NCI-H748 treated with DMSO at 0.1 percent for 48 hours (cell line): ENCODE data around the gene NDUFC1.
A peak's percentile ranks its signal among the peaks of the same experiment; 100 is the strongest.
"Not testable (repeated sequence)": the region's sequence is repeated elsewhere in the genome, so short reads cannot be mapped to it uniquely, and the experiment has no call there.

Experiments used
- DNase-seq: peaks from one replicate; lab custom pipeline; 2025; lab: John Stamatoyannopoulos, UW

The NDUFC1 gene

DNA sequence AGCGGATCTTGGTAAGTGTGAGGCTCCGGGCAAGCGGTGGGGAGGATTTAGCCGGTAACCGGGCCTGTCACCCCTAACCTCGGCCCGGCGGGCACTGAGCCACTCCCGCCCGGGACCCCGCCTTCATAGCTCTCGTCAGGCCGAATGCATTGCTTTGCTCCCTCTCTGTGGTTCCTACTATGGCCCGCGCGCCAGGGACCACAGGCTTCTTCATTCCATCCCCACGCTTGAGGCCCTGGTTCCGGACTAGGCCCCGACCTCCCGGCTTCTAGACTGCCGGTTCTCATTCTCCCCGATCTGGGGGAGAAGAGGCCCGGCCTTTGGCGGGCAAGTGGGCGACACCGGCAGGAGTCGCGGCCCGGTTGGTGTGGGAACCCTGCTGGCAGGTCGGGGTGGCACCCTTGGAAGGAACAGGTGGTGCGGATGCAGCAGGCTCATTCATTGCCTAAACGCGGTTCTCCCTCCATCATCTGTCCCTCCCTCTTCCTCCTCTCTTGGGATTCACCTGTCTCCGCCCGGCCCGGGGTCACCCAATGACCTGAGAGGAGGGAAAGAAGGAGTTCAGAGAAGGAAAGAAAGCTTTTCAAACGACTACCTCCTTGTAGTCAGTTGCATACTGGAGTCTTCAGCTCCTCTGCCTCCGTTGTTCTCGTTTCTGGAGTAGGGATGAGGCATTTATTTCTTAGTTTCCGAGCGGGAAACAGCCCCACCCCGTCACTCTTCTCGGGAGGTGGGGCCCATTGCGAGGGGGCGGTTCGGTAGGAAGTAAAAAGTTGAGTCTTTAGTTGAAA, at the start of gene NDUFC1:
NDUFC1 (minus strand) TSS at position 657 of the 791 bp plus-strand sequence. CDS start 6,679 bp downstream, outside the sequence.
- DNase-seq, result no peak

DNA sequence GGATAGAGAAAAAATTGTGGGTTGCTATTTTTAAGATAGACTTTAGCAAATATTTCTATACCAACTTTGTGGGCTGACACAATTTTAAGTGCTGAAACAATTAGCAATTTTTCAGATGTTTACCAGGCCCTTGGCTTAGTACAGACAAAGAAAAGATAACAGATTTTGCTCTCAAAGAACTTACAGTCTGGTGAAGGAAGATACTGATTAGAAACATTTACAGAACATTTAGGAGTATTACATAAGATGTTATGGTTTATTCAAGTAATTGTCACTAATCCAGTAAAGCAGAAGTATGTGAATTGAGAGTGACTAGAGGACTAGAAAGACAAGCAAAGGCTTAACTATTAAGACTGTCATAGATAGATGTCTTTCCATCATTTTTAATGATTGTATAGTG, 35.3 kb upstream of the NDUFC1 start:
- no peak for DNase-seq

DNA sequence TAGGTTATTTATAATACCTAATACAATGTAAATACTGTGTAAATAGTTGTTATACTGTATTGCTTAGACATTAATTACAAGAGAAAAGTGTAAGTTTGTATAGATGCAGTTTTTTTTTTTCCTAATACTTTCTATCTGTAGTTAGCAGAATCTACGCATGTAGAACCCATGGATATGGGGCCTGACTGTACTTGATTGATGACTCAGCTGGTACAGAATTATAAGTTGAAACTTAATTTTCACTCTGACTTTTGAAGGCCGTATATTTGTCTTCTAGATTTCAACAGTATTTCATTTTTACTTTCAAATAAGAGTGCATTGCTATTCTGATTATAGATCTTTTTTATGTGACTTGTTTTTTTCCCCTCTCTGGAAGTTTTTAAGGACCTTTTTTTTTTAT, 30.8 kb upstream of the NDUFC1 start:
- DNase-seq, result no peak

DNA sequence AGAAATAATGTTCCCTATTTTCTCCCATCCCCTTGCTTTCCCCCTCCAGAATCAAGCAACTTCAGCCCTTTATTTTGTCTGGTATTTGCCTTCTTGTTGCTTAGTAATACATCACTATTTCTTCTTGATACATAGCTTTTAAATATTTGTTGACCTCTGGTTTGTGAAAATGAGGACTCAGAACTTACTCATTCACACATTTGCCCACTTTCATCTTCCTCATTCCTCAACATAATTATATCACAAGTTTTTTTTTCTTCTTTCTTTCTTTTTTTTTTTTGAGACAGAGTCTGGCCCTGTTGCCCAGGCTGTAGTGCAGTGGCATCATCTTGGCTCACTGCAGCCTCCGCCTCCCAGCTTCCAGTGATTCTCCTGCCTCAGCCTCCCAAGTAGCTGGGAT, 28.9 kb upstream of the NDUFC1 start:
- DNase-seq, result no peak

DNA sequence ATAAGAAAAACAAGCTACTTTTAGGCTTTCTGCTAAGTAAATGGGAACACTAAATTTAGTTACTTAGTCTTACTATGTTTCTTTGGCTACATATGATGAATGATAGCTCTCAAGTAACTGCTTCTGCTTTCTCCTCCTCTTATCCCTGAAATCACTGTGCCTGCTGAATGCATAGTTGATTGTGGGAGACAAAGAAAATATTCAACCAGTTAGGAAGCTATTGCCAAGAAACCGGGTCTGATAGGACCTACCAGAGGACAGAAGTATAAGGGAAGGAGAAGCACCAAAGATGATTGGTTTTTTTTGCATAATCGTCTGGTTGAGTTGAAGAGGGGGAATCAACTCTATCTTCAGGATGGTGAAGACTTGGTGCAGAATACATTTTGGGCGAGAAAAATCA, 28.0 kb upstream of the NDUFC1 start:
- DNase-seq, result no peak

DNA sequence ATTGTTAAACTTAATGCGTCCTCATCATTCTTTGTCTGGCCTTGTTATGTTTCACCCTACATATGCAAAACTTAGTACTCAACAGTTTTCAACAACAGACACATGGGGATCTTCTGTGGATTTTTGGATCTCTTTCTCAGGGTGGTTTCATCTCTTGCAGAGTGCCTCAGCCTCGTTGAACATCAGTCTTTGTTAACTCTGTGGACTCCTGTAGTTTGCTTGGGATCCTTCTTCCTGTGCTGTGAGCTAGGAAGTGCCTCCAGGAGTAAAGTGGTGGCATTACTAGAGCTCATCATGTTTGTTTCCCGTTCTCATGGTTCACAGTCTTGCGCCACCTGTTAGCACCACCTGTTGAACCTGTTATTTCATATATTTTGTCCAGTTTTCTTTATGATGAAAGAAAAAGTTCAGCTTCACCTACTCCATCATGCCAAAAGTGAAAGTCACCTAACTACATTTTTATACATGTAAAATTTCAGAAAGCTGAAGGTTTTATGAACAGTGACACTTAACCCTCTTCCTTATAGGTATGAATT, 27.5 kb upstream of the NDUFC1 start:
- no peak for DNase-seq

DNA sequence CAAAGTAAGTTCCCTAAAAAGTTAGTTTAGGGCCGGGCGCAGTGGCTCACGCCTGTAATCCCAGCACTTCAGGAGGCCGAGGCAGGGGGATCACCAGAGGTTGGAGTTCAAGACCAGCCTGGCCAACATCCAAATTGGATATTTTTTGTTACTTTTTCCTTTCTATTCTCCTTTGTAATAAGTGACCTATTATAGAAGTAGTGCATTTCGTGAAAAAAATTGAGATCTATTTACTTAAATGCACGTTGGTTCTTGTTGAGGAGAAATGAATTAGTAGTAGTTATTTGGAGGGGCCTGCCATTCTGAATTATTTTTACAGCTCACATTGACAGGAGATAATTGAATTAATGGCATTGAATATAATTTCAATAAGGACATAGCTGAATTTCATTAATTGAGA, 22.3 kb upstream of the NDUFC1 start:
- DNase-seq, result no peak

DNA sequence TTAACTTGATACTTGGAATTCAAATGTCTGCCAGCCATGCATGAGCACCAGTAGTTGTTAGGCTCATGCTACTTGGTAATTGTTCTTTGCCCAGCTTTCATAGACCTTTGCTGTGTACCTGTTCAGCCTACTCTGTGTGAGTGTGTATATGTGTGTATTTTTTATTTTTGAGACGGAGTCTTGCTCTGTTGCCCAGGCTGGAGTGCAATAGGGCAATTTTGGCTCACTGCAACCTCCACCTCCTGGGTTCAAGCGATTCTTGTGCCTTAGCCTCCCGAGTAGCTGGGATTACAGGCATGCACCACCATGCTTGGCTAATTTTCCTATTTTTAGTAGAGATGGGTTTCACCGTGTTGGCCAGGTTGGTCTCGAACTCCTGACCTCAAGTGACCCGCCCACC, 20.3 kb upstream of the NDUFC1 start:
- DNase-seq, result not testable (repeated sequence)

DNA sequence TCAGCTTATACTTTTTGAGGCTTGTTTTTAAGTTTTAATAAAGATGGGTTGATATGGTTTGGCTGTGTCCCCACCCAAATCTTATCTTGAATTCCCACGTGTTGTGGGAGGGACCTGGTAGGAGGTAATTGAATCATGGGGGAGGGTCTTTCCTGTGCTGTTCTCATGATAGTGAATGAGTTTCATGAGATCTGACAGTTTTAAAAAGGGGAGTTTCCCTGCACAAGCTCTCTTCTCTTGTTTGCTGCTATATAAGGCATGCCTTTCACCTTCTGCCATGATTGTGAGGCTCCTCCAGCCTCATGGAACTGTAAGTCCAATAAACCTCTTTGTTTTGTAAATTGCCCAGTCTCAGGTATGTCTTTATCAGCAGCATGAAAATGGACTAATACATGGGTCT, 19.8 kb upstream of the NDUFC1 start:
- DNase-seq, result not testable (repeated sequence)

DNA sequence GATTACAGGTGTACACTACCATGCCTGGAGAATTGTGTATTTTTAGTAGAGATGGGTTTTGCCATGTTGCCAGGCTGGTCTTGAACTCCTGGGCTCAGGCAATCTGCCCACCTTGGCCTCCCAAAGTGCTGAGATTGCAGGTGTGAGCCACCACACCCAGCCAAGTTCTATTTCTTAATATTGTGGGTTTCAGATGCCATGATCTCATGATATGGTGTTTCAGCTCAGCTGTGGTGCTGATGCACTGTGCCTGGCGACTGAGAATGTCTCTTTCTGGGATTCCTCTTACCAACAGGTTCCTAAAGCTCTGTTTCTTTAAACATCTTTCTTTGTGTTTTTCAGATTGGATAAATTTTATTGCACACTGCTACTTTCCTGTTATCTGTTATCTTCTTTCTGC, 17.3 kb upstream of the NDUFC1 start:
- no peak for DNase-seq

DNA sequence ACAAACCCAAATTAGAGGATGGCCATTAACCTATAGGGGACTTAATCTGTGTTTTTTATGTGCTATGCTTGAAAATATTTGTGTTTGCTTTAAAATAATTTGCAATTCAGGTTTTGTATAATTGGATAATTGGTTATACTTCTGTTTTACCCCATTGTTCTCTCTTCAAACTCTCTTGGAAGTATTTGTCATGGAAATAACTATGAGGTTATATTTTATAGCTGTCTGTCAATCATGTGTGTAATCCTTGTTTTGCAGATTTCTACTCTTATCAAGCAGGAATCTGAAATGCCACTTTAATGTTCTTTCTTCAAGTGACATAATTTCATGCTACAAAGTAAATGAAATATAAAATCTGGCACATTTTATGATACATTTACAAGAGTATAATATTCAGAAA, 15.4 kb upstream of the NDUFC1 start:
- no peak for DNase-seq

DNA sequence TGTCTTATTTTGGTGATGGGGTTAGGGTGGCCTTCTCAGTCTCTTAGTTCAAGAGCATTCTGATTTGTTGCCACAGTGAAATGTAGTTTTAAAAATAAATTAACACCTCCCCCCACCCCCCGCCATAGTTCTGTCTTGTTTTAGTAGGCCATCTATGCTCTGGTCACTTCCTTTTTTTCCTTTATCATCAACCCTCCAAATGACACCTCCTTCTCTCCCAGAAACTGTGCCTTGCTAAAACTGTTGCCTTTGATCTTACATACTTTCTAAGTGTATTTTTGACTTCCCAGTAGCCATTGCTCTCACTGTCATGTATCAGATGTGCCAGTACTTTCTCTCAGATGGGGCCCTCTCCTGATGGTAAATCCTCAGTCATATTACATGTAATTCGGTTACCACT, 14.5 kb upstream of the NDUFC1 start:
- no peak for DNase-seq

DNA sequence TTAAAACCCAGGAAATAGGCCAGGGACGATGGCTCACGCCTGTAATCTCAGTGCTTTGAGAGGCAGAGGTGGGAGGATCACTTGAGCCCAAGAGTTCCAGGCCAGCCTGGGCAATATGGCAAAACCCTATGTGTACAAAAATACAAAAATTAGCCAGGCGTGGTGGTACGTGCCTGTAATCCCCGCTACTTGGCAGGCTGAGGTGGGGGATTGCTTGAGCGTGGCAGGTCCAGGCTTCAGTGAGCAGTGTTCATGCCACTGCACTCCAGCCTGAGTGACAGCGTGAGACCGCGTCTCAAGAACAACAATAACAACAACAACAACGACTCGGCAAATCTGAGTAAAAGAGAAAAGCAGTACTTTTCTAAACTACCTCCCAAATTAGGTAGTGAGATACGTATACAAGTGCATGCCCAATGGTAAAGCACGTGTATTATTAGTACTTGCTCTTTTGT, 13.0 kb upstream of the NDUFC1 start:
- DNase-seq, result no peak

DNA sequence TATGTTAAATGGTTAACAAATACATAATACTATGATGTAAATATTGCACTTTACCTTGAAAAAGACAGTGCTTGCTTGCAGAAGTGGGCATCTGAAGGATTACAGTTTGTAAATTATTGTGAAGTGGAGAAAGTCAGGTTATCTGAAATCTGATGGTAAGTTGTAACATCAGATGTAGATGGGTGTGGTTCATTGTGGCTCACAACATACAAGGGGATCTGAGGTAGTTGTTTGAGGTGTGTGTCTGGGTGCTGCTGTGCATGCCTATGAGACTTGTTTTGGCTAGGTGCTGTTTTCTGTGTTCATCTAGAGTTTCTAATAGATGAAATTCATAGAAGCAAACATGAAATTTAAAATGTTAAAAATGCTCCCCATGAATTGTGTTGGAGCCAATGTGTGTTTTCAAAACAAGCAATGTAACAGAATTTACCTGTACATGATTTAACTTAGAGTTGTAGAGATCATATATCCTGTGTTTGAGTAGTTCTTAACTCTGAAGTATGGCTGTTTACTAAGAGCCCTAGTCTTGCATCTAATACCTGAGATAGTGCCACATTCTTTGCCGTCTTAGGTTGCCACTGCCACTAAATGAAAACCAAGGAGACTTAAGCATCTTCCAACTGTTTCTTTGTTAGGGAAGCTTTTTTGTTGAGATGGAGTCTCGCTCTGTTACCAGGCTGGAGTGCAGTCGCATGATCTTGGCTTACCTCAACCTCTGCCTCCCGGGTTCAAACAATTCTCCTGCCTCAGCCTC, 11.9 kb upstream of the NDUFC1 start:
- DNase-seq, result no peak

DNA sequence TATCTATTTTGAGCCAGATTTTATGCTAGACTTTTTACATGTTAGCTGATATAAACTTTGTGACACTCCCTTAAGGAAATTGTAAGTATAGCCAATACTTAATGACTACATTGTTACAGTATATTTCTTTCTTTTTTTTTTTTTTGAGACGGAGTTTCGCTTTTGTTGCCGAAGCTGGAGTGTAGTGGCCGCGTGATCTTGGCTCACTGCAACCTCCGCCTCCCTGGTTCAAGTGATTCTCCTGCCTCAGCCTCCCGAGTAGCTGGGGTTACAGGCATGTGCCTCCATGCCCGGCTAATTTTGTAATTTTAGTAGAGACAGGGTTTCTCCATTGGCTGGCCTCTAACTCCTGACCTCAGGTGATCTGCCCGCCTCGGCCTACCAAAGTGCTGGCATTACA, 11.1 kb upstream of the NDUFC1 start:
- not testable (repeated sequence) for DNase-seq

DNA sequence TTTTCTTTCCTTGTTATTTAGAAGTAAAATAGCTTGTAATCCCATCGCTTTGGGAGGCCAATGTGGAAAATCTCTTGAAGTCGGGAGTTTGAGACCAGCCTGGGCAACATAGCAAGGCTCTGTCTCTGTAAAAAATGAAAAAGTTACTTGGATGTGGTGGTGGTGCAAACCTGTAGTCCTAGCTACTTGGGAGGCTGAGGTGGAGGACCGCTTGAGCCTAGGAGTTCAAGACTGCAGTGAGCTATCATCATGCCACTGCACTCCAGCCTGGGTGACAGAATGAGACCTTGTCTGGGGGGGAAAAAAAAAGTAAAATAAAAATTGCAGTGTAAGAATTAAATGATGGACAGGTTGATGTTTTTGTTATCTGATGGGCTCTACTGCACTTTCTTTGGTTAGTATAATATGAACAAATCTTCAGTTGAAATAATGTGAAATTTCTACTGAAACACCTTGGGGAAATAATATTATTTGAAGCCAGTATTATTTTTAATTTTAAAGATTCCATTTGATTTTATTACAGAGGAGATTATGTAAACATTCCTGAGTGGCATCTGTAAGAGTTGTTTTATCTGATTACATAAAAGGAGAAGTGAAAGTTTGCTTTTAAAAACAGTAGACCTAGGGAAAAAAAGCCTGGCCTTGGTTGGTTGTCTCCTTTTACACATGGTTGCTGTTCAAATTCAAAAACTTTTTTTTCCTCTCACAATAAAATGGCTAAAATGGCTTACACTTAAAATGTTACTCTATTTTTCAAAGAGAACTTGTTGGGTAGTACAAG, 10.5 kb upstream of the NDUFC1 start:
- DNase-seq, result no peak

DNA sequence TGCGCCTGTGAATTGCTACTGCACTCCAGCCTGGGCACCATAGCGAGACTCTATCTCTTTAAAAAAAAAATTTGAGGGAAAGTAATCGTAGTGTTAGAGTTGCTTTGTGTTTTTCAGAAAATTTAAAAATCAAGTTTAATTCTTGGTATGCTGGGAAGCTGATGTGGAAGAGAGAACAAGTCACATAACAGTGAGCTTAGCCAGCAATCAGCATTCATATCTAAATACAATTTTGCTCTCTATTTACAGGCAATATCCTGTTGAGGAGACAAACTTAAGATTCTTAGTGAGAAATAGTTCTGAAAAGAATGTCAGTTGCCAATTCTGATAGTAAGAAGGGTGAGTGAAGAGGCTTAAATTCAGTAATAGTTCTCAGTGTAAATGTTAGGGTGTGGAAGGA, 9.6 kb upstream of the NDUFC1 start:
- DNase-seq, result no peak

DNA sequence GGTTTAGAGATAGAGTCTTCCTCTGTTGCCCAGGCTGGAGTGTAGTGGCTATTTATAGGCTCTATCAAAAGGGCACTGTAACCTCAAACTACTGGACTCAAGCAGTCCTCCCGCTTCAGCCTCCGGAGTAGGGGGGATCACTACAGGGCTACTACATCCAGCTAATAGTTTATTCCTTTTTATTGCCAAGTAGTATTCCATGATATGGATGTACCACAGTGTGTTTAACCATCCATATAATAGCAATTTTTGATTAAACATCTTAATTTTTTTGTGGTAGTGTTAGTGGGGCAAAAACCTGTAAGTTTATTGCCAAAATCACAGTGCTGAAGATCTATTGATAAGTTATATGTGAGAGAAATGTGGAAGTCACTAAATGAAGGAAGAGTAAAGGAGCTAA, 2.6 kb upstream of the NDUFC1 start:
- no peak for DNase-seq

DNA sequence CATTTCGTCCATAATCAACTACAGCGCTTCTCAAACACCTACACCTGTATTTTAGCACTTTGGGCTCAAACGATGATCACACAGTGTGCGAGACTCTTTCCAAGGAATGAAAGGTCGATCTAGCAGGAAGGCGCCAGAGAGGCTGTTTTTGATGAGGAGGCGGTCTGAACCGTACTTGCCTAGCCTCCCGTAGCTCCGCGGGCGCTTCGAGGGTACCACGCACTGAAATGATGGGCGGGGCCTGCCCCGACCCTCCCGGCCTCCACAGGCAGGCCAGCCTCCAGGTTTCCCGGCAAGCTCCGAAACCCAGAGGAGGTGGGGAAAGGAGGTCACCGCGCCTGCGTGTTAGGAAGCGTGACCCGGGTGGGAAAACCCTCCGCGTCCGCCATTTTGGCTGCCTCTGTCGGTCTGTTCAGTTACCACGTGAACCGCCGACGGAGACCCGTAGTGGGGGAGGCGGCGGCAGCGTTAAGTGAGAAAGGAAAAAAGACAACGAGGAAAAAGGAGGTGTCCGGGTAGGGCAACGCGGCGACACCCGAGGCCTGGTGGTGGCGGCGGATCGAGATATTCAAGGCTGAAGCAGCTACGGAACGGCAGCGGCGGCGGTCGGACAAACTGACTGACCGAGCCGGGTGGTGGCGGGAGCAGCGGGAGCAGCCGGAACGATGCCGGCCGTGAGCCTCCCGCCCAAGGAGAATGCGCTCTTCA, 1.0 kb downstream of the NDUFC1 start, which contains the start of gene NAA15:
NAA15 (plus strand) TSS at position 393 of the 708 bp plus-strand sequence; CDS start at position 666, 273 bp downstream.
- peak; percentile 85 for DNase-seq

DNA sequence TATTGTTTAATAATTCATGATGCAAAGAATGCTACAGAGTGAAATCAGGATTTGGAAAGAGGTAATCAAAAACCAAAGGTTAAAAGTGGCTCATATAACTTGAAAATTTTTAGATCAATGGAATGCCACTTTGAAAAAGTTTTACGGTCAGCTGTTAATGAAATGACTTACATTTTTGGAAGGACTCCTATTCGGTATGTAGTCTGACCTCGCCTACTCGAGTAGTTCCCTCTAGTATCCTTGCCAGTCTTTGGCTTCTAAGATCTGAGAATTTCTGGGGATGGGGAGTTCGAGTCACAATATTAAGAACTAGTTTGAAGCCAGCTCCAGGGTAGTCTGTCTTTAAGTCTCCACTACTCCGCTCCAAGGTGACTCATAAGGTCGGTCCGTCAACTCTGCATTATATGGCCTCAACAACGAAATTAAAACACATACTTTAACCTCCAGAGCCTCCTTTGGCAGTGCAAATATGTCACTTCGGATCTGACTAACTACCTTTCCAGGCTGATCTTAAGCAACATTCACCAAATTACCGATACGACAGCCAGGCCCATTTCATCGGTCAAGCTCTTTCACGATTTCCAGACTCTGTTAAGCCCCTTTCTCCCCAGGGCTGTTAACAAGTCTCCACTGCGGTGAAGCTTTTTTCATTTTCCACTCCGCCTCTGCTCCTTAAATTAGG, 1.7 kb downstream of the NDUFC1 start:
- DNase-seq, result peak; percentile 36

DNA sequence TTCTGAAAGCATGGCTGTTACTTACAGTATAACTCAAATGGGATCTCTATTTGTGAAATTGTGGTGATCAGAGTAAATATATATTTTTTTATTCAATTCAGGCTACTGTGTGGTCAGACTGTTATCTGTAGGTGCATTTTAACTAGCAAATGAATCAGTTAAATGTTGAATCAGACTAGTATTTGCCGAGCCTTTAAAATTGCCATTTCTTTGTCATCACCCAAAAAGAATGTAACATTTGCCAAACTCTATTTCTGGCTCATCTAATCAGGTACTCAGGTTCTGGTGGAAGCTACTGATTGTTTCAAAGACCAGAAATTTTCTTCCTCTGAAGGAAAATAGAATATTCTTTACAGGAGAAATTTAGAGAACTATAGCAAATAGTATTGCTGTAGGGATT, 2.7 kb downstream of the NDUFC1 start:
- DNase-seq, result no peak
